OCI-LY3 (cell line): ENCODE results near the gene ACOXL.
"Not testable (repeated sequence)": the region's sequence is repeated elsewhere in the genome, so short reads cannot be mapped to it uniquely, and the experiment has no call there.

Experiments used
- CTCF ChIP-seq: fragments of 200-600, 300-600 bp; sonication (generic); IDR thresholded peaks from 2 replicates; pipeline ENCODE4 v1.5.1; 2014; ENCODE audit warnings: antibody characterized with exemption, low read length, low read depth
- EZH2phosphoT487 ChIP-seq: fragments of 200-600 bp; shearing (Covaris generic); IDR thresholded peaks from 2 replicates; pipeline ENCODE4 v1.6.1; 2018; ENCODE audit warnings: antibody characterized with exemption, mixed run types, low read depth

GRCh38 chr2:110961643-110962042, 229.3 kb downstream of the ACOXL start:
- TF ChIP-seq CTCF, EZH2phosphoT487: not testable (repeated sequence)
